HG02678 (cell line): ENCODE results near the gene CACNA1A.

ENCODE experiments used
- ATAC-seq: cut with Tn5 transposase; IDR thresholded peaks from one replicate; pipeline ENCODE4 v1.9.1; 2021; ENCODE audit warnings: mild to moderate bottlenecking, moderate library complexity; ENCODE audit not compliant: unreplicated experiment

The CACNA1A gene

GRCh38 chr19:13315495-13315894 is 190.8 kb downstream of the CACNA1A start:
- ATAC-seq, result no peak

- no peak for ATAC-seq
Observed at GRCh38 chr19:13314761-13315160, 191.5 kb downstream of the CACNA1A start.

DNA sequence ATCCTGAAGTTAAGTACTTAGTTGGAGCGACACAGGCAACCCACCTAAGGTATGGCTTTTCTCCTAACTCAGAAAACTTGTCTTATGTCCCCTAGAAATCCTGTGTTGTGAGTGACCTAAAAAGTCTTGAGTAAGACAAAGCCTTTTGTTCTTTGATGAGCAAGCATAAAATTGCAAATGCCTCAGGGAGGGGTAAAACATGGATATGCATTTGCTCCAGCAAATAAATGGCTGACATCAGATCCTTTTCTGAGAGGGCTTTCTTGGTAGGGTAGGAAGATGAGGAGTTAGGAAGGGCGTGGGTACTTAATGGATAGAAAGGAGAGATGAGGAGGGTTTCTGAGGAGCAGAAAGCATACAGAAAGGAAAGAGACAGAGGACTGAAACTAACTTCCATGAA is 192.4 kb downstream of the CACNA1A start:
- no peak for ATAC-seq

DNA sequence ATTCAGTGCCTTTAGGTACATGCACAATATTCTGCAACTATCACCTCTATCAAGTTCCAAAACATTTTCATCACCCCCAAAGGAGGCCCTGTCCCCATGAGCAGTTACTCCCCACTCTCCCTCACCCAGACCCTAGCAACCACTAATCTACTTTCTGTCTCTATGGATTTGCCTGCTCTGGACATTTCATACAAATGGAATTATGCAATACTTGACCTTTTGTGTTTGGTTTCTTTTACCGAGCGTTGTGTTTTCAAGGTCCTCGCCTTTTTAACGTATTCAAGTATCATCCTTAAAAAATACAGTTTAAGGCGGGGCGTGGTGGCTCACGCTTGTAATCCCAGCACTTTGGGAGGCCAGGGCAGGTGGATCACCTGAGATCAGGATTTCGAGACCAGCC is 196.4 kb downstream of the CACNA1A start:
- ATAC-seq, result no peak

- no peak for ATAC-seq
Observed at GRCh38 chr19:13303381-13304129, 202.7 kb downstream of the CACNA1A start.

DNA sequence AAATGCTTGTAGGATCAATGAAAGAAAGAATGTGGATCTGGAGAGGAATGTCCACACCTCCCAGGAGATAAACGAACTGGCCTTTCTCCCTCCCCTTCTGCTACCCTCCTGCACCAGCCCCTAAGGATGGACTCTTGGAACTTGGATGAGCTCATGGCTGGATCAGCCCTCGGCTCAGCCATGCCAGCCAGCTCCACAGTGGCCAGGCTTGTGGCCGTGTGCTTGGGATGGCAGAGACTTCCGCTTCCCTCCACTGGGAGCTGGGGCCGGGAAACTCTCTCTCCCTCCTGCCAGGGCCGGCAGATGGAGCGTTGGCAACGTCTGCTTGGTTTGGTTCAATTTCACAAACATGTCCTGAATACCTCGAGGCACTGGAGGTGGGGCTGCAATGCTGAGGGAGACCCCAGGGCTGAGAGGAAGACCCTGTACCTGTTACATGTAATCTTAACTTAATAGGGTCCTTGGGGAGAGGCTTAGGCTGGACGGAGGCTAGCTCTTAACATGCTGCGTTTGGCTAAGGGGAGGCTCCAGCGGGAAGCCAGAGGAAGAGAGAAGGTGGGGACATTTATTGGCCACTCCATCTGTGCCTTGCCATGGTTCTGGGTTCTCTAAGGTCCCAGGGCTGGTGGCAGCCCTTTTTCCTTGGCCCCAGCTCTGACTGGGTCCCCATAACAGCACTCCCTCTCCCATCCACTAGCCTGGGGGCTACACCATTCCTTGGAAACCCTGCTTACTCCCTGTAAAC is 203.6 kb downstream of the CACNA1A start:
- ATAC-seq, result no peak

GRCh38 chr19:13301627-13302334 is 204.5 kb downstream of the CACNA1A start:
- ATAC-seq, result no peak

GRCh38 chr19:13300421-13301030 is 205.8 kb downstream of the CACNA1A start:
- no peak for ATAC-seq

DNA sequence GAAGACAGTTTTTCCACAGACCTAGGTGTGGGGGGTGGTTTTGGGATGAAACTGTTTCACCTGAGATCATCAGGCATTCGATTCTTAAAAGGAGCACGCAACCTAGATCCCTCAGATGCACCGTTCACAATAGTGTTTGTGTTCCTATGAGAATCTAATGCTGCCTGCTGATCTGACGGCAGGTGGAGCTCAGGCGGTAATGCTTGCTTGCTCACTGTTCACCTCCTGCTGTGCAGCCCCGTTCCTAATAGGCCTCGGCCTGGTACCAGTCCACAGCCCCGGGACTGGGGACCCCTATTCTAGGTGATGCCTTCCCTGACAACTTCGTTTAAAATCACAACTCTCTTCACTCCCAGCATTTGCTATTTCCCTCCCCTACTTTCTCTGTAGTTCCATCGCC is 206.4 kb downstream of the CACNA1A start:
- no peak for ATAC-seq

GRCh38 chr19:13298565-13299481 is 207.5 kb downstream of the CACNA1A start:
- no peak for ATAC-seq

DNA sequence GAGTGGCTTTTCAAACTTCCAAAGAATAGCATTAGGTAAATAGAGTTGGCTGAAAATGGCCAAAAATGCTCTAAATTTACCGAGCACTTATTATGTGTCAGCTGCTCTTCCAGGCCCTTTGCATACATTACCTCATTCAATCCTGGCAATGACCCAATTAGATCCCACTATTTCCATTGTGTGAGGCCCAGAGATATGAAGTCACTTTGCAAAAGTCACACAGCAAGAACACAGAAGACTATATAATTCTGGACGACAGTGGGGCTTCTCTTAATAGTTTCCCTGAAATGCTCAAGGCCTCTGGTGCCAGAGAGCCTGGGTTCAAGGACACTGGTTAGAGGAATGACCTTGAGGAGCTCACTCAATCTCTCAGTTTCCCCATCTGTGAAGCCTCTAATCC is 209.3 kb downstream of the CACNA1A start:
- no peak for ATAC-seq

DNA sequence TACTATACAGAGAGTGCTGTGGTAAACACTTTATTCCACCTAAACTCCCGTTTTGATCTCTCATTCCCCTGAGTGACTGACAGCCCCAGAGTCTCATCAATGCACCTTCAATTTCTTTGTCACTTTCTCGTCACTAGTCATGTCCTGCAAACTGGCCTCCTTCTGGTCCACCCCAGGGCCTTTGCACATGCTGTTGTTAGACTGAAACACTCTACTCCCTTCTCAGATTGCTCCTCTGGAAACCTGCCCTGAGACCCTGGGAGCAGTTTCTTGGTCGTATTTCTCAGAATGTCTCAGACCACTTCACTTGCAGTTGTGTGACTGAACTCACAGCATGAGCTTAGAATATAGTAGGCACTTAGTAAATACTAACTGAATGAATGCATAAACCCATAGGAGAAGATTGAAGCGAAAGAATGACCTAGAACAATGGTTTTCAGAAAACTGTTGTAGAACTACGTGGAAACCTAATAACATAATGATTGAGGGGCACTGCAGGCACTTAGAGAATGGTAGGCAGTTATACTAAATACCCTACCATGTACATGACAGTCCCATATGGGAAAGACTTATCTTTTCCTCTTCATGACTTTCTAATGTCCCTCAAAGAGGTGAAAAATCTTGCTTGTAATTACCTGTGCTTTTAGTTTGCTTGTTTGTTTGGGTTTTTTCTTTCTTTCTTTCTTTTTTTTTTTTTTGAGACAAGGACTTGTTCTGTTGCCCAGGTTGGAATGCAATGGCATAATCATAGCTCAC is 211.3 kb downstream of the CACNA1A start:
- ATAC-seq, result no peak

- no peak for ATAC-seq
Observed at GRCh38 chr19:13291913-13292312, 214.4 kb downstream of the CACNA1A start.

DNA sequence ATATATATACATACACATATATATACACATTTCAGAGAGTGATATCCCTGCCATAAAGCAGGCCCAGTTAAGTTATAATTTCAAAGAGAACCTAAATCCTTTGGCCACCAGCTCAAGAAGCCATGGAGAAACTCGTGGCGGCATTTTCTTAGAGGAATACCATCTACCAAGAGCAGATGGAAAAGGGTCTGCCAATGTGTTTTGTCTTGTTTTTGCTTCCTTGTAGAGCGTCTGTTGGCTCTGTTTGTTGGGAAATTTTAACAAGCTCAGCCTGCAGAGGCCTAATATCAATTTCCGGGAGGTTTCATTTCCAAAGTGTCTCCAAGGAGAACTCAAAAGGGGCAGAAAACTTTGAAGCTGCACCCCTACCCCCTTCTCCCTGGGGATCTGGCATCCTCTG is 215.5 kb downstream of the CACNA1A start:
- no peak for ATAC-seq

DNA sequence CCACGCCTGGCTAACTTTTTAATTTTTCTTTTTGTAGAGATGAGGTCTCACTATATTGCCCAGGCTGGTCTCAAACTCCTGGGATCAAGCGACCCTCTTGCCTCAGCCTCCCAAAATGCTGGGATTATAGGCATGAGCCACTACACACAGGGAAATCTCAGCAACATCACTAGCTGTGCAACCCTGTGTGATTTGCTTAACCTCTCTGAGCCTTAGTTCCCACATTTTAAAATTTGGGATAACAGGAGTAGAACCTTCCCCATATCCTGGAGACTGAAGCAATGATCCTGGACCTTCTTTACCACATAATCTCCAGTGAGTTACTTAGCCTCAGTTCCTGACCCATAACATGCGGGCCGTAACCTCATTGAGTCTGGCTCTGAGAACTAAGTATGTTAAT is 217.0 kb downstream of the CACNA1A start:
- no peak for ATAC-seq

DNA sequence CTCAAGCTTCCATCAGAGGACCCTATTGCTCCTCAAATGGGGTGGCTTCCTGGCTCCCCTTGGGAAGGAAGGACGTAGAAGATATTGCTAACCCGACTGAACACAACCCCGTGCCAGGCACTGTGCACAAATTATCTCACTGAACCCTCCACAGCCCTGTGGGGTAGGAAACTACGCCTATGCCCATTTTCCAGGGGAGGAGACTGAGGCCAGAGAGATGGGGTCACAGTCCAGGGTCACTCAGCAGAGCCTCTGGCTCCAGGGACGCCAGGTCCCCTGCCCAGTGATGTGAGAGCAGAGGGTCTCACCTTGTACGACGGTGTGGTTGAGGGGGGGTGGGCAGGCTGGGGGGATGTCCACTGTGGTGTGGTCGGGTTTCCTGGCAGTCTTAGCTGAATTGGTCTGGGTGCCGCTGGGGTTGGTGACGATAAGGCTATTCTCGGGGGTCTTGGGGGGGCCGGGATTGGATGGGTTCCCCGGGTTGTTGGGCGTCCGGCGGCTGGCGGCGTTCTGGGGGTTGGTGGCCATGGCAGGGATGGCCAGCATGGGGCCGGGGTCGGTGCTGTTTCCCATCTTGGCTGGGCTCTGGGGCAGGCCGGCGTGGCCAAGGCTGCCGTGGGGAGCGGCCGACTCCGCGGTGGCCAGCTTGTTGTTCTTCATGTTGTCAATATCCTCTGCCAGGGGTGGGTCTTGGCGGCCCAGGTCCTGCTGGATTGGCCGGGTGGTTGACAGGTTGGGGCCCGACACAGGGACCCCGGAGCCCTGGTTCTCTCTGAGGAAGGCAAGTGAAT is 219.9 kb downstream of the CACNA1A start:
- ATAC-seq, result no peak

DNA sequence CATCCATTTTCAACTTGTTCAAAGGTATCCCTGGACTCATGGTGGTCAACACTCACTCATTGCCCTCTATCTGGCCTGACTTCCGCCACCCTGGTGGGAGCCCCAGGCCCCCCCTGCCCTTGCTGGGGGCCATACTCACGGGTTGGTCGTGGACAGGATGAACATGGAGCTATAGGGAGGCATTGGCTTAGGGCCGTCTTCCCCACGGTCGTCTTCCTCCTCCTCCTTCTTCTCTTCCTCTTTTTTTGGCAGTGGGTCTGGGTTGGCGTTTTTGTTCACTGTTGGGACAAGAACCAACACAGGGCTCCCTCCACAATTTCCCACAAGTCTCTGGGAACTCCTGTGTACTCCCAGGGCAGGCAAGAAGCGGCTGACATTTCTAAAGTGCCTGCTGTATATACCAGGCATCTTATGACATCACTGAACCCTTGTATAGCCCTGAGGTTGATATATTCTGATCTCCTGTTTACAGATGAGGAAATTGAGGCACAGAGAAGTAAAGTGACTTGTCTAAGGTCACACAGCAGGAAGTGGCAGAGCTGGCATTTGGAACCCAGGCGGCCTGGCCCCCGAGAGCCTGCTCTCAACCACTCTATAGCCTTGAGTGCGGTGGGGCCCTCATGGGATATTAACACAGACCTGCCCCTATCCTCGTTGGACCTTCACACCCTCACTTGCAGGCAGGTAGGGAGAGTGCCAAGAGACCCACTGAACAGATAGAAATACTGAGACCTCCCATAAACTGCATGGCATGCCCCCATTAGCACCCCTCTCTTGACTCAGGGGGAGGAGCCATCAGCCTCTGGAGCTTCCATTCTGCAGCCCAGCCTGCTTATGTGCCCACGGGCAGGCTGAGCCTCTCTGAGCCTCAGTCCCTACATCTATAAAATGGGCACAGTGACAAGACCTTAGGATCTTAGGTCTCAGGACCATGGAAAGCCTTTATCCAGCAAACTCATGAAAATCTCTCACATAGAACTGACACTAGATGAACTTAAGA is 221.1 kb downstream of the CACNA1A start:
- no peak for ATAC-seq

DNA sequence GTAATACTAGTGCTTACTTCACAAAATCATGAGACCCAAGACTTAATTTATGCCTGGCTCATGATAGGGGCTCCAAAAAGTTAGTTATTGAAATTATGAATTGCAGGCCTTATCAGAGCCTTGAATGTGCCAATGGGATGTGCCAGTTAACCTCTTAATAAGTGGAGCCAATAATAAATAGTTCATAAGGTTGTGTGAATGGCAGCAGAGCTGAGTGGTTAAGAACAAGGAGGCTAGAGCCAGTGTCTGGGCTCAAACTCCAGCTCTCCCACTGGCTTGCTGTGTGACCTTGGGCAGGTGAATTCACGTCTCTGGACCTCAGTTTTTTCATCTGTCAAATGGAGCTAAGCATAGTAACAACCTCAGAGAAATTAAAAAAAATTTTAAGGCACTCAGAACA is 222.4 kb downstream of the CACNA1A start:
- ATAC-seq, result no peak
